ENCODE measurements around the gene NAA10.

NAA10 gene

DNA sequence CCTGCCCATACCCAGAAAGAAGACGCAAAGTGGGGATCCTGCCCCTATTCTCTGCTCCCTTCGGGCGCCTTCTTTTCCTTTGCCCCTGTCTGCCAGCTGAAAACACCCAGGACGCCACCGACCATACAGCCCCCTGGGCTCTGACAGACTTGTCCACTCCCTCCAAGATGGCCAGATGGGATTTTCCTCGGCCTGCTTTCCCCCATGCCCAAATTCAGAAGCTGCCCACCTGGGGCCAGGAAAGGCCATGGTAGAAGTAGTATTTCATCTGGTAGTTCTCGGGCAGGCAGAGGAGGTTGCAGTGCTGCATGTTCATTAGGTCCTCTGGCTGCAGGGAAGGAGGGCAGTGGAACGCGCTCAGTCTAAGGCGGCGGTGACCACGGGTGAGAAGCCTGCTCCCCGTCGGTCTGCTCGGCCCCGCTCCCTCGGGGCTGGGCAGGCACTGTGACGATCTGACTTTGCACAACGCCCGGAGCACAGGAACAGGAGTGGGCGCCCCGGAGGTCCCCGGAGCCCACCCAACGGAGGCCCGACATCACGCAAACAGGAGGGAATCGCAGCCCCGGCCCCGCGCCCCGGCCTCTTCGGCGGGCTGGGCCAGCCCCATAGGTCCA, 582 bp downstream of the NAA10 start:
- H3K9me3 ChIP-seq (ENCODE audit: control insufficient read depth, low read length) = no peaks in the 10 kb centered on the region
- peak overlapping the region; percentile 5 for H3K27ac ChIP-seq (ENCODE audit: low read depth, low read length, severe bottlenecking)
- peaks cover 22% of the 10 kb centered on the region for H3K36me3 ChIP-seq (ENCODE audit: control insufficient read depth, insufficient read depth, low read length)
- H3K4me3 ChIP-seq (ENCODE audit: extremely low read depth, insufficient read depth, low read length, poor library complexity, severe bottlenecking) = peak overlapping the region; percentile 59
- H3K4me1 ChIP-seq (ENCODE audit: control insufficient read depth, insufficient read depth, low read length, poor library complexity, severe bottlenecking) = no peaks in the 10 kb centered on the region
- WGBS, 2 experiments (ENCODE audit: insufficient coverage in 2 of 2) = 2 to 4% methylated on average over 13 to 25 of the region's 33 CpGs

DNA sequence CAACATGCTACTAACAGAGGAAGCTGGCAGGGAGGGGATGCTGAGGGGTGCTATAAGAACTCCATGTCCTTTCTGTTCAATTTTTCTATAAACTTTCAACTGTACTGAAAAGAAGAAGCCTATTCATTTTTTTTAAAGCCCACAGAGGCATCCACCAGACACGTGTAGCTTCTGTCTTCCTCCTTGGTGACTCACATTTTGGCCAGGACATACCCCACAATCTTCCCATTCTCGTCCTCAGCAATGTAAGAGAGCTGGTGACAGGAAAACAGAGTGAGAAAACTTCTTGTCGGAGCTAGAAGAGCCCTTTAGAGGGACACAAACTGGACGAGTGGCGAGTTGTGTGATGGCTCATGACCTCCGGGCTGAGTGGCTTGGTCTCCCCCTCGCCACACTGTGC, 1.1 kb downstream of the NAA10 start:
- H3K4me1 ChIP-seq (ENCODE audit: control insufficient read depth, insufficient read depth, low read length, poor library complexity, severe bottlenecking) = no peaks in the 10 kb centered on the region
- WGBS, 2 experiments (ENCODE audit: insufficient coverage in 2 of 2) = 68 to 100% methylated on average over 1 to 4 of the region's 7 CpGs
- H3K4me3 ChIP-seq (ENCODE audit: extremely low read depth, insufficient read depth, low read length, poor library complexity, severe bottlenecking) = peak overlapping the region; percentile 59
- H3K36me3 ChIP-seq (ENCODE audit: control insufficient read depth, insufficient read depth, low read length) = peaks cover 22% of the 10 kb centered on the region
- H3K27ac ChIP-seq (ENCODE audit: low read depth, low read length, severe bottlenecking) = no peak overlapping the region
- no peaks in the 10 kb centered on the region for H3K9me3 ChIP-seq (ENCODE audit: control insufficient read depth, low read length)

DNA sequence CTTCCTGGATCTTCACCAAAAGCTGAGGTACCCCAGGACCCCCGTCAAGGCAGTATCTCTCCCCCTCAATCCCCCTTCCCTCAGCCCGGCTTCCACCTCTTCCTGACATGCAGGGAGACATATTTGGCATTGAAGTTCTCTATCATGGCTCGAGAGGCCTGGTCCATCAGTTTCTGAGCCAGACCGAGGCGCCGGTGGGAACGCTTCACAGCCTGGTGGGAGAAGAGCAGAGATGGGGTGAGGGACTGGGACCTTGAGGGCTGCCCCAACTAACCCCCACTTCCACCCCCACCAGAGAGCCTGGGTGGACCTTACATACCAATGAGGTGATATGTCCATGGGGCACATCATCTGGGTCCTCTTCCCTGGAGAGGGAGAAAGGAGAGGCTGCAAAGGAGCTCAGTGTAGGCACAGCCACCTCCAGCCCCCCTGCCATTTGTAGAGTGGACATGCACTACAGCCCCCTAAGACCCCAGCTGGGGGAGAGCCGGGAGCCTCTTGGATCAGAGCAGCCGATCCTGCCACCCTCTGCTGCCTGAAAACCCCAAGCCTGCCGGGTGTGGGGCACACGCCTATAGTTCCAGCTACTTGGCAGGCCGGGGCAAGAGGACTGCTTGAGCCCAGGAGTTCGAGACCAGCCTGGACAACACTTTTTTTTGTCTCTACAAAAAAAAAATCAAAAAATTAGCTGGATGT, 2.5 kb downstream of the NAA10 start:
- H3K27ac ChIP-seq (ENCODE audit: low read depth, low read length, severe bottlenecking) = no peak overlapping the region
- 91 to 100% methylated on average over 3 to 4 of the region's 13 CpGs for WGBS, 2 experiments (ENCODE audit: insufficient coverage in 2 of 2)
- no peaks in the 10 kb centered on the region for H3K4me1 ChIP-seq (ENCODE audit: control insufficient read depth, insufficient read depth, low read length, poor library complexity, severe bottlenecking)
- no peaks in the 10 kb centered on the region for H3K9me3 ChIP-seq (ENCODE audit: control insufficient read depth, low read length)
- no peak overlapping the region for H3K4me3 ChIP-seq (ENCODE audit: extremely low read depth, insufficient read depth, low read length, poor library complexity, severe bottlenecking)
- peaks cover 22% of the 10 kb centered on the region for H3K36me3 ChIP-seq (ENCODE audit: control insufficient read depth, insufficient read depth, low read length)

- WGBS, 2 experiments (ENCODE audit: insufficient coverage in 2 of 2) = 90 to 98% methylated on average over 2 to 7 of the region's 13 CpGs
These were observed 3.1 kb downstream of the NAA10 start for GRCh38 chrX:153931748-153932147.

GRCh38 chrX:153931151-153931550, 3.7 kb downstream of the NAA10 start:
- H3K4me3 ChIP-seq (ENCODE audit: extremely low read depth, insufficient read depth, low read length, poor library complexity, severe bottlenecking) = no peak overlapping the region
- H3K27ac ChIP-seq (ENCODE audit: low read depth, low read length, severe bottlenecking) = no peak overlapping the region
- H3K4me1 ChIP-seq (ENCODE audit: control insufficient read depth, insufficient read depth, low read length, poor library complexity, severe bottlenecking) = peaks cover 4% of the 10 kb centered on the region
- H3K36me3 ChIP-seq (ENCODE audit: control insufficient read depth, insufficient read depth, low read length) = peaks cover 22% of the 10 kb centered on the region
- WGBS, 2 experiments (ENCODE audit: insufficient coverage in 2 of 2) = 92% methylated on average over 2 of the region's 8 CpGs; no CpG with 5 or more reads in 1 of the 2 experiments
- no peaks in the 10 kb centered on the region for H3K9me3 ChIP-seq (ENCODE audit: control insufficient read depth, low read length)

More at GRCh38 chrX:153931748-153932147, 3.1 kb downstream of the NAA10 start:
- H3K4me1 ChIP-seq (ENCODE audit: control insufficient read depth, insufficient read depth, low read length, poor library complexity, severe bottlenecking) = peaks cover 4% of the 10 kb centered on the region
- H3K9me3 ChIP-seq (ENCODE audit: control insufficient read depth, low read length) = no peaks in the 10 kb centered on the region
- peaks cover 22% of the 10 kb centered on the region for H3K36me3 ChIP-seq (ENCODE audit: control insufficient read depth, insufficient read depth, low read length)
- no peak overlapping the region for H3K4me3 ChIP-seq (ENCODE audit: extremely low read depth, insufficient read depth, low read length, poor library complexity, severe bottlenecking)
- no peak overlapping the region for H3K27ac ChIP-seq (ENCODE audit: low read depth, low read length, severe bottlenecking)

GRCh38 chrX:153930011-153930910, 4.6 kb downstream of the NAA10 start:
- 95 to 100% methylated on average over 15 to 21 of the region's 31 CpGs for WGBS, 2 experiments (ENCODE audit: insufficient coverage in 2 of 2)
- Histone ChIP-seq H3K4me3 (ENCODE audit: extremely low read depth, insufficient read depth, low read length, poor library complexity, severe bottlenecking) (no peak overlapping the region), H3K36me3 (ENCODE audit: control insufficient read depth, insufficient read depth, low read length) (peaks cover 22% of the 10 kb centered on the region), H3K27ac (ENCODE audit: low read depth, low read length, severe bottlenecking) (no peak overlapping the region), H3K9me3 (ENCODE audit: control insufficient read depth, low read length) (no peaks in the 10 kb centered on the region), H3K4me1 (ENCODE audit: control insufficient read depth, insufficient read depth, low read length, poor library complexity, severe bottlenecking) (peaks cover 6% of the 10 kb centered on the region)

GRCh38 chrX:153929576-153929975, 5.3 kb downstream of the NAA10 start:
- Histone ChIP-seq H3K36me3 (ENCODE audit: control insufficient read depth, insufficient read depth, low read length) (peaks cover 22% of the 10 kb centered on the region), H3K4me3 (ENCODE audit: extremely low read depth, insufficient read depth, low read length, poor library complexity, severe bottlenecking) (no peak overlapping the region), H3K4me1 (ENCODE audit: control insufficient read depth, insufficient read depth, low read length, poor library complexity, severe bottlenecking) (peaks cover 10% of the 10 kb centered on the region), H3K27ac (ENCODE audit: low read depth, low read length, severe bottlenecking) (no peak overlapping the region), H3K9me3 (ENCODE audit: control insufficient read depth, low read length) (no peaks in the 10 kb centered on the region)
- WGBS, 2 experiments (ENCODE audit: insufficient coverage in 2 of 2) = 100% methylated on average over 1 of the region's 10 CpGs

DNA sequence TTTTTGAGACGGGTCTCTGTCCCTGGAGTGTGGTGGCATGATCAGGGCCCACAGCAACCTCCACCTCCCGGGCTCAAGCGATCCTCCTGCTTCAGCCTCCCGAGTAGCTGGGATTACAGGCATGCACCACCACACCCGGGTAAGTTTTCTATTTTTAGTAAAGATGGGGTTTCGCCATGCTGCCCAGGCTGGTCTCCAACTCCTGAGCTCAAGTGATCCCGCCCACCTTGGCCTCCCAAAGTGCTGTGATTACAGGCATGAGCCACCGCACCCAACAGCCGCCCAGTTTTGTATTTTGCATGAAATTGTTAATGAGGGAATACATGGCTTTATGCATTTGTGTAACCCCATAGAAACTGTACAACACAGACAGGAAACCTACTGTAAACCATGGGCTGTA, 6.0 kb downstream of the NAA10 start:
- no peak overlapping the region for H3K4me3 ChIP-seq (ENCODE audit: extremely low read depth, insufficient read depth, low read length, poor library complexity, severe bottlenecking)
- no peaks in the 10 kb centered on the region for H3K9me3 ChIP-seq (ENCODE audit: control insufficient read depth, low read length)
- 60% methylated on average over 1 of the region's 9 CpGs; no CpG with 5 or more reads in 1 of the 2 experiments for WGBS, 2 experiments (ENCODE audit: insufficient coverage in 2 of 2)
- H3K27ac ChIP-seq (ENCODE audit: low read depth, low read length, severe bottlenecking) = no peak overlapping the region
- peaks cover 14% of the 10 kb centered on the region for H3K4me1 ChIP-seq (ENCODE audit: control insufficient read depth, insufficient read depth, low read length, poor library complexity, severe bottlenecking)
- H3K36me3 ChIP-seq (ENCODE audit: control insufficient read depth, insufficient read depth, low read length) = peaks cover 22% of the 10 kb centered on the region

GRCh38 chrX:153927922-153928760, 6.7 kb downstream of the NAA10 start:
- H3K36me3 ChIP-seq (ENCODE audit: control insufficient read depth, insufficient read depth, low read length) = peaks cover 22% of the 10 kb centered on the region
- H3K9me3 ChIP-seq (ENCODE audit: control insufficient read depth, low read length) = no peaks in the 10 kb centered on the region
- H3K27ac ChIP-seq (ENCODE audit: low read depth, low read length, severe bottlenecking) = peak overlapping the region; percentile 92
- H3K4me3 ChIP-seq (ENCODE audit: extremely low read depth, insufficient read depth, low read length, poor library complexity, severe bottlenecking) = peak overlapping the region; percentile 43
- H3K4me1 ChIP-seq (ENCODE audit: control insufficient read depth, insufficient read depth, low read length, poor library complexity, severe bottlenecking) = peaks cover 14% of the 10 kb centered on the region
- WGBS, 2 experiments (ENCODE audit: insufficient coverage in 2 of 2) = 0% methylated on average over 22 to 38 of the region's 76 CpGs

GRCh38 chrX:153927672-153927921, 7.2 kb downstream of the NAA10 start:
- Histone ChIP-seq H3K4me1 (ENCODE audit: control insufficient read depth, insufficient read depth, low read length, poor library complexity, severe bottlenecking) (peaks cover 14% of the 10 kb centered on the region), H3K27ac (ENCODE audit: low read depth, low read length, severe bottlenecking) (peak overlapping the region; percentile 92), H3K4me3 (ENCODE audit: extremely low read depth, insufficient read depth, low read length, poor library complexity, severe bottlenecking) (peak overlapping the region; percentile 43), H3K36me3 (ENCODE audit: control insufficient read depth, insufficient read depth, low read length) (peaks cover 18% of the 10 kb centered on the region), H3K9me3 (ENCODE audit: control insufficient read depth, low read length) (no peaks in the 10 kb centered on the region)
- 0% methylated on average over 3 of the region's 8 CpGs; no CpG with 5 or more reads in 1 of the 2 experiments for WGBS, 2 experiments (ENCODE audit: insufficient coverage in 2 of 2)
